Stimulated activated effector memory CD8-positive, alpha-beta T cell treated with anti-CD3 and anti-CD28 coated beads, Interleukin-12 subunit alpha, Interleukin-12 subunit beta, amount 100 ng/mL, for 72 hours (primary cell): ENCODE measurements around the gene GPBAR1.

Source experiments
- ATAC-seq: fragments of 150-1000 bp; cut with Tn5 transposase; 2 replicates; pipeline ENCODE4 v1.10.0; 2021
- DNase-seq, 2 donors: peaks; one replicate each; pipeline ENCODE4 v3.0.0; 2021 to 2022; ENCODE audit warnings: low spot score in 2 of 2
- H3K27ac Mint-ChIP-seq: one replicate; pipeline ENCODE4 v1.8.0; 2022; ENCODE audit warnings: mild to moderate bottlenecking, mixed read lengths
- H3K36me3 Mint-ChIP-seq: one replicate; pipeline ENCODE4 v1.8.0; 2022; ENCODE audit warnings: mild to moderate bottlenecking, mixed read lengths
- H3K4me1 Mint-ChIP-seq: one replicate; pipeline ENCODE4 v1.8.0; 2022; ENCODE audit warnings: mixed read lengths
- H3K4me3 Mint-ChIP-seq: one replicate; pipeline ENCODE4 v1.8.0; 2022; ENCODE audit warnings: mild to moderate bottlenecking, mixed read lengths
- H3K9me3 Mint-ChIP-seq: one replicate; pipeline ENCODE4 v1.8.0; 2022; ENCODE audit warnings: mixed read lengths

The GPBAR1 gene

GRCh38 chr2:218259099-218259961 is 1.5 kb upstream of the GPBAR1 start:
- DNase-seq: no peak
- H3K36me3 Mint-ChIP-seq: peaks cover 71% of the 10 kb centered on the region
- no peaks in the 10 kb centered on the region for H3K9me3 Mint-ChIP-seq
- ATAC-seq: no peak
- peaks cover 49% of the 10 kb centered on the region for H3K4me1 Mint-ChIP-seq
- H3K27ac Mint-ChIP-seq: peak overlapping the region; percentile 53
- H3K4me3 Mint-ChIP-seq: no peak overlapping the region

DNA sequence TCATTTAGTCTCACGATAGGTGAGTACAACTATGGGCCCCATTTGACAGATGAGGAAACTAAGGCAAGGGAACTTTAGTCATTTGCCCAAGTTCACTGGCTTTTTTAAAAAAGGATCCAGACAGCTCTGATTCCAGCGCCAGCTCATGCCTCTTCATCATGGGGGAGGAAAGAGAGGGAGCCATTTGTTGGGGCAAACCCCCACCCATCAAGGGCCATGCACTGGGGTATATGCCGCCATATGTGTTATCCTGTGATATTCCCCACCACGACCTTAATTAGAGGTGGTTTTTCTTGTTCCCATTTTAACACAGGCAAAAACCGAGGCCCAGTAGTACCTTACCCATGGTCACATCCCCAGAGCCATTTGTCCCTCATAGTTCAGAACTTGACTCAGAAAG is 649 bp upstream of the GPBAR1 start:
- Mint-ChIP-seq H3K36me3 (peaks cover 71% of the 10 kb centered on the region), H3K9me3 (no peaks in the 10 kb centered on the region), H3K4me1 (peaks cover 43% of the 10 kb centered on the region), H3K4me3 (no peak overlapping the region), H3K27ac (peak overlapping the region; percentile 53)
- no peak for DNase-seq
- ATAC-seq: no peak

- H3K4me1 Mint-ChIP-seq: peaks cover 46% of the 10 kb centered on the region
- DNase-seq: no peak
- H3K4me3 Mint-ChIP-seq: no peak overlapping the region
- no peak for ATAC-seq
- H3K27ac Mint-ChIP-seq: peak overlapping the region; percentile 48
- peaks cover 71% of the 10 kb centered on the region for H3K36me3 Mint-ChIP-seq
- H3K9me3 Mint-ChIP-seq: no peaks in the 10 kb centered on the region
Measured at GRCh38 chr2:218261423-218262236, 815 bp downstream of the GPBAR1 start.

DNA sequence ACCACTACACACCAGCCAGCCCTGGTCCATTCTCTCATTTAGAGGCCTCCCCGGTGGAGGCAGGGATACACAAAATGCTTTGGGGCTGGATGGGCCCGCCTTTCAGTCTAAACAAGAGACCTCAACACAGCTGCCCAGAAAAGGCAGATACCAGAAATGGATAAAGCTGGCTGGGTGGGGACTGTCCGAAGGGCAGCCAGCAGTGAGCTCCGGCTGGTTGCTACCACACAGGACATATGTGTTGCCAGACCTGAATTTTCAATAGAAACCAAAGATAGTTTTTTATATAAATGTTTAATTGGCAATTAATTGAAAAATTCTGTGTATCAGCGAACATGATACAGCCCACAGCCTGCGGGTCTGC is 1.4 kb downstream of the GPBAR1 start:
- DNase-seq (no peak), ATAC-seq (no peak)
- no peak overlapping the region for H3K4me3 Mint-ChIP-seq
- no peaks in the 10 kb centered on the region for H3K9me3 Mint-ChIP-seq
- H3K27ac Mint-ChIP-seq: no peak overlapping the region
- H3K36me3 Mint-ChIP-seq: peaks cover 71% of the 10 kb centered on the region
- peaks cover 48% of the 10 kb centered on the region for H3K4me1 Mint-ChIP-seq

DNA sequence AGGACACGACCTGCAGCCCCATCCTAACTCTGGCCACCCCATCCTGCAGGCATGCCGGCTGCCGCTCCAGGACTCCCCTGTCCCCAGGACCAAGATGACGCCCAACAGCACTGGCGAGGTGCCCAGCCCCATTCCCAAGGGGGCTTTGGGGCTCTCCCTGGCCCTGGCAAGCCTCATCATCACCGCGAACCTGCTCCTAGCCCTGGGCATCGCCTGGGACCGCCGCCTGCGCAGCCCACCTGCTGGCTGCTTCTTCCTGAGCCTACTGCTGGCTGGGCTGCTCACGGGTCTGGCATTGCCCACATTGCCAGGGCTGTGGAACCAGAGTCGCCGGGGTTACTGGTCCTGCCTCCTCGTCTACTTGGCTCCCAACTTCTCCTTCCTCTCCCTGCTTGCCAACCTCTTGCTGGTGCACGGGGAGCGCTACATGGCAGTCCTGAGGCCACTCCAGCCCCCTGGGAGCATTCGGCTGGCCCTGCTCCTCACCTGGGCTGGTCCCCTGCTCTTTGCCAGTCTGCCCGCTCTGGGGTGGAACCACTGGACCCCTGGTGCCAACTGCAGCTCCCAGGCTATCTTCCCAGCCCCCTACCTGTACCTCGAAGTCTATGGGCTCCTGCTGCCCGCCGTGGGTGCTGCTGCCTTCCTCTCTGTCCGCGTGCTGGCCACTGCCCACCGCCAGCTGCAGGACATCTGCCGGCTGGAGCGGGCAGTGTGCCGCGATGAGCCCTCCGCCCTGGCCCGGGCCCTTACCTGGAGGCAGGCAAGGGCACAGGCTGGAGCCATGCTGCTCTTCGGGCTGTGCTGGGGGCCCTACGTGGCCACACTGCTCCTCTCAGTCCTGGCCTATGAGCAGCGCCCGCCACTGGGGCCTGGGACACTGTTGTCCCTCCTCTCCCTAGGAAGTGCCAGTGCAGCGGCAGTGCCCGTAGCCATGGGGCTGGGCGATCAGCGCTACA is 2.1 kb downstream of the GPBAR1 start:
- Mint-ChIP-seq H3K9me3 (no peaks in the 10 kb centered on the region), H3K36me3 (peaks cover 71% of the 10 kb centered on the region), H3K4me1 (peaks cover 47% of the 10 kb centered on the region), H3K4me3 (no peak overlapping the region), H3K27ac (peak overlapping the region; percentile 80)
- DNase-seq (no peak), ATAC-seq (no peak)

GRCh38 chr2:218263817-218264641 is 3.2 kb downstream of the GPBAR1 start:
- peaks cover 43% of the 10 kb centered on the region for H3K4me1 Mint-ChIP-seq
- H3K27ac Mint-ChIP-seq: peak overlapping the region; percentile 80
- H3K36me3 Mint-ChIP-seq: peaks cover 75% of the 10 kb centered on the region
- no peak overlapping the region for H3K4me3 Mint-ChIP-seq
- no peak for ATAC-seq
- no peak for DNase-seq
- H3K9me3 Mint-ChIP-seq: no peaks in the 10 kb centered on the region

DNA sequence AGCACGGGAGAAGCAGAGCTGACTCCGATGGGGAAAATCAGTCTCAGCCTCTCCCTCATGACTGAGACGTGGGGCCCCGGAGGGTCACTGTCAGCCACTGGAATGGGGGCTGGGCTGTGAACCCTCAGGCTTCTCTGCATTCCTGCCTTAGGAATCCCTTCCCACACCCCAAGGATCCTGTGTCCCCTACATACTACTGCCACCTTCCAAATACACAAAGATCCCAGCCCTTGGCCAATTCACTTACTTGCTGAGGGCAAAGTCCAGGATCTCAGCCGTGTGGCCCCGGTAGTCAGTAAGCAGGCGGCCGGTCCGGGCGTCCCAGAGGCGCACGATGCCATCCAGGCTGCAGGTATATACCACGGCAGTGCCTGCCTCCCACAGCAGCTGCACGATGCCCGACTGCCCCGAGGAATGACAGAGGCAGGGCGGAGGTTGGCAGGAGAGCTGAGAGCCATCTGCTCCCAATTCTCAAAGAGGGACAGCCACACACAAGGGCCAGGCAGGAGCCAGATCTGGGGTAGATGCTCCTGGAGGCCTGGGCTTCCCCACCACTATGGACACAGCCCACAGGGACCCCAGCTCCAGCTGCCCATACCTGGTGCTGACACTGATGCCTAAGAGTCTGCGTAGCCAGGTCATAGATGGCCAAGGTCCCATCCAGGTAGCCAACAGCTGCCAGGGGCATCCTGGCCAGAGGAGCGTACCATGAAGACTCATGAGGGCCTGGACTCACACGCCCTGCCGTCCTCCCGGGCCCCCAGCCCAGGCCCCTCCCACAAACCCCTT is 4.2 kb downstream of the GPBAR1 start:
- ATAC-seq (no peak), DNase-seq (no peak)
- peaks cover 43% of the 10 kb centered on the region for H3K4me1 Mint-ChIP-seq
- H3K4me3 Mint-ChIP-seq: no peak overlapping the region
- H3K36me3 Mint-ChIP-seq: peaks cover 76% of the 10 kb centered on the region
- no peaks in the 10 kb centered on the region for H3K9me3 Mint-ChIP-seq
- H3K27ac Mint-ChIP-seq: peak overlapping the region; percentile 65

DNA sequence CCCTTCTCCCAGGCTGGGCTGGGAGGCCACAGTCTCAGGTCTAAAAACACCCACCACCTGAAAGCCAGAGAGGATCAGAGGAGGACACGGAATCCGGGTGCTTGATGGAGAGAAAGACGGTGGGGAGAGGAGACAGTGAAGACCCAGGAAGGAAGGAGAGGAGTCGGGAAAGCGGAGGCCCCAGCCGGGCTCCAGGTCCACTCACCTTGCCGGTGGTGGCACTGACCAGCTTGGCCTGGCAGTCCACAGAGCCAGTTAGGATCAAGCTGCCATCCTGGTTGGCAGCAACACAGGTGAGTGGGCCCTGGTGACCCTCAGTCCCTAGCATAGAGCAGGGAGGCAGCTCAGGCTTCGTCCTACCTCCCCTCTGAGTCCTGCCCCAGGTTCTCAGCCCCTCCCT is 4.8 kb downstream of the GPBAR1 start:
- Mint-ChIP-seq H3K36me3 (peaks cover 83% of the 10 kb centered on the region), H3K4me1 (peaks cover 43% of the 10 kb centered on the region), H3K4me3 (no peak overlapping the region), H3K9me3 (no peaks in the 10 kb centered on the region), H3K27ac (peak overlapping the region; percentile 65)
- ATAC-seq (no peak), DNase-seq (no peak)

GRCh38 chr2:218266316-218266979 is 5.6 kb downstream of the GPBAR1 start:
- DNase-seq (no peak), ATAC-seq (no peak)
- Mint-ChIP-seq H3K4me1 (peaks cover 43% of the 10 kb centered on the region), H3K36me3 (peaks cover 87% of the 10 kb centered on the region), H3K27ac (peak overlapping the region; percentile 65), H3K9me3 (no peaks in the 10 kb centered on the region), H3K4me3 (no peak overlapping the region)

DNA sequence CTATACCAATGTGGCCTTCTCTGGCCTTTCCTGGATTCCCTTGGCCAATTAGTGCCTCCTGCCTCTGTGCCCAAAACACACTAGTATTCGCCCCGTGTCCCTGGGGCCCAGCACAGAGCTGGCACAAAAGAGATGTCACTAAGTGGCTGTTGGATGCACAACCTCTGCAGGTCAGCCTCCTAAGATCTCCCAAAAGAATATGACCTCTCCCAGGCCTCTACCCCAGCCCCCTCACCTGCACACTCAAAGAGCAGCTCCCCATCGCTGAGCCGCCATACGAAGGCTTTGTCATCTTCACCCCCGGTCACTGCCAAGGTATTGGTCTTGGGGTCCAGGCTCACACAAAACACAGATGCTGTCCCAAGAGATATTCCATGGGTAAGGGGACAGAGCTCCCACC is 6.4 kb downstream of the GPBAR1 start:
- H3K9me3 Mint-ChIP-seq: no peaks in the 10 kb centered on the region
- H3K36me3 Mint-ChIP-seq: peaks cover 88% of the 10 kb centered on the region
- DNase-seq (no peak), ATAC-seq (no peak)
- H3K27ac Mint-ChIP-seq: peak overlapping the region; percentile 46
- H3K4me3 Mint-ChIP-seq: no peak overlapping the region
- peaks cover 50% of the 10 kb centered on the region for H3K4me1 Mint-ChIP-seq

DNA sequence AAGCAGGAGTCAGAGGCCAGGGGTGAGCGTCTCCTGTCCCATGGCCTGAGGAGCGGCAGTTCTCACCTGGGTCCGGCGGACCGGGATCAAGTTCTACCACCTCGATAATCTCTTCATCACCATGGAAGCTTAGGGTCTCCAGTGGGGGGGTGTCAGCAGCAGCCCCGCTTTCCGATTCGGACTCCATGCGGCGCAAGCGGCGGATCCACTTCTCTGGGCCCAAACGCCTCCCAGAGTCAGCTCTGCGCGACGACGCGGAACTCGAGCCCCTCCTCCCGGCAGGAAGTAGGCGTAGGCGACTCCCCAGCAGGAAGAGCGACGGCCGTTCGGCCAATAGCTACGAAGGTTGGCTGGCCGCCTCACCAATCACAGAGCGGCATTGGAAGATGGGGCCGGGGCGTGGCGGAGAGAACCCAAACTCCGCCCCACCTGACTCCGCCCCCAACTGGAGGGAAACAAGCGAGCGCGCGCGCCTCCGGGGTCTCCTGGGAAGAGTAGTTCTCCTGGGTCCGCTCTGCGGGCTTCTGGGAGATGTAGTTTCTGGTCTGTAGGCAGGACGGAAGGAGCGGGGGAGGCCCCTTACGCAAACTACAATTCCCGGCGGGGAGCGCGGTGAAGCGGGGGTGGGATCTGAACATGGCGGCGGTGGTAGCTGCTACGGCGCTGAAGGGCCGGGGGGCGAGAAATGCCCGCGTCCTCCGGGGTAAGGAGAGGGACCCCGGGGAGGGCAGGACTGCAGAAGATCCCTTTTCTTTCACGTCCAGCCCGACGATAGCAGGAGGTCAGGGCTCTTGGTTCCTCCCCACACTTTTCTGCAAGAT is 9.3 kb downstream of the GPBAR1 start, which contains the start of the genes AAMP and PNKD:
TSS of gene AAMP (minus strand) at position 238 of the 821 bp plus-strand sequence. CDS start at position 187, 51 bp downstream.
TSS of gene PNKD (plus strand) at position 620 of the 821 bp plus-strand sequence. CDS start at position 637, 17 bp downstream.
- Mint-ChIP-seq H3K4me3 (peak within 1 kb of the TSS; percentile 91), H3K4me1 (peaks cover 54% of the 10 kb centered on the region), H3K27ac (peak within 1 kb of the TSS; percentile 95), H3K36me3 (peaks cover 99% of the 10 kb centered on the region), H3K9me3 (no peaks in the 10 kb centered on the region)
- peak; percentile 99 to 100 for DNase-seq
- peak; percentile 94 for ATAC-seq

- Mint-ChIP-seq H3K4me3 (peak overlapping the region; percentile 91), H3K4me1 (peaks cover 51% of the 10 kb centered on the region), H3K9me3 (no peaks in the 10 kb centered on the region), H3K36me3 (peaks cover 99% of the 10 kb centered on the region), H3K27ac (peak overlapping the region; percentile 95)
- no peak for DNase-seq
- no peak for ATAC-seq
Measured at GRCh38 chr2:218270721-218271486, 10.1 kb downstream of the GPBAR1 start.
